ENCODE measurements around the gene FUT7. TPM values are rescaled to one million over a fixed set of nuclear protein-coding genes. Genes with fewer than 3 reads are reported as not detected.

FUT7 gene
- total and polyA plus RNA-seq, 2 of the 13 experiments (the other 11 are each of a cell fraction or from before 2014, with no cell fraction given) = 0.05 TPM; not detected in 1

DNA sequence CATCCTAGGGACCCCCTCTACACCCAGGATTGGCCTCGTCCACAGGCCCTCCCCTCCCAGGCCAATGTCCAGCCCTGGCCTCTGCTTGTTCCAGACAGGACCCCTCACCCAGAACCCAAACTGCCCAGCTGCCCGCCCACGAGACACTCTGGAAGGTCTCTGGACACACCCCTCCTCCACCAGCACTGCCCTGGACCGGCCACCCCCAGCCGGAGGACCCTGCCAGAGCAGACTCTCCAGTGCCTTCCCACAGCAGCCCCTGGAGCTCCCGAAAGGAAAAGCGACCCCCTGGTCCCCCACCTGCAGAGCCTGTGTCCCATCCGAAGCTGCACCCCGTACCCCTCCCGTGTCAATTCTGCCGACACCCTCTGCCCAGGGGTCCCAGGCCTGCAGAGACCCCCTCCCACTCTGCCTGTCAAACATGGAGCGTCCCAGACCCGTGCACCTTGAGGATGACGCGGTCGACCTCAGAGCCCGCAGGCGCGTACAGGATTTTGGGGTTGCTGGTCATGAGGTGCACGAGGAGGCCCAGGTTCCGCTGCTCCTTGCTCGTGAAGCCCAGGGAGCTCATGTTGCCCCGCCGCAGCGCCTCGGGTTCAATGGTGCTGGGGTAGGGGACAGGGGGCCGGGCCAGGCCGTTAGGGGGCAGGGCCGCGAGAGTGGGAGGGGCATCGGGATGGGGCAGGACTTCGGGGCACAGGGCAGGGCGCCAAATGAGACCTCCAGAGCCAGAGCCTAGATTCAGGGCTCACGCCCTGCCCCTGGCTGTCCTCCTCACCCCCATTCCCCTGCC, 11.8 kb downstream of the FUT7 start (continued):
- TF ChIP-seq, protein P1, sequence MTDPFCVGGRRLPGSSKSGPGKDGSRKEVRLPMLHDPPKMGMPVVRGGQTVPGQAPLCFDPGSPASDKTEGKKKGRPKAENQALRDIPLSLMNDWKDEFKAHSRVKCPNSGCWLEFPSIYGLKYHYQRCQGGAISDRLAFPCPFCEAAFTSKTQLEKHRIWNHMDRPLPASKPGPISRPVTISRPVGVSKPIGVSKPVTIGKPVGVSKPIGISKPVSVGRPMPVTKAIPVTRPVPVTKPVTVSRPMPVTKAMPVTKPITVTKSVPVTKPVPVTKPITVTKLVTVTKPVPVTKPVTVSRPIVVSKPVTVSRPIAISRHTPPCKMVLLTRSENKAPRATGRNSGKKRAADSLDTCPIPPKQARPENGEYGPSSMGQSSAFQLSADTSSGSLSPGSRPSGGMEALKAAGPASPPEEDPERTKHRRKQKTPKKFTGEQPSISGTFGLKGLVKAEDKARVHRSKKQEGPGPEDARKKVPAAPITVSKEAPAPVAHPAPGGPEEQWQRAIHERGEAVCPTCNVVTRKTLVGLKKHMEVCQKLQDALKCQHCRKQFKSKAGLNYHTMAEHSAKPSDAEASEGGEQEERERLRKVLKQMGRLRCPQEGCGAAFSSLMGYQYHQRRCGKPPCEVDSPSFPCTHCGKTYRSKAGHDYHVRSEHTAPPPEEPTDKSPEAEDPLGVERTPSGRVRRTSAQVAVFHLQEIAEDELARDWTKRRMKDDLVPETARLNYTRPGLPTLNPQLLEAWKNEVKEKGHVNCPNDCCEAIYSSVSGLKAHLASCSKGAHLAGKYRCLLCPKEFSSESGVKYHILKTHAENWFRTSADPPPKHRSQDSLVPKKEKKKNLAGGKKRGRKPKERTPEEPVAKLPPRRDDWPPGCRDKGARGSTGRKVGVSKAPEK (CRISPR knock-in tag; IDR thresholded peaks at IDR 0.05; ENCODE audit: borderline replicate concordance) = no peak
- TF ChIP-seq ZNF234 (CRISPR knock-in tag; conservative IDR thresholded peaks at IDR 0.05) (no peak), ZNF782 (CRISPR knock-in tag; IDR thresholded peaks at IDR 0.05; ENCODE audit: borderline replicate concordance) (no peak), ZSCAN21 (CRISPR knock-in tag; IDR thresholded peaks at IDR 0.05; ENCODE audit: borderline replicate concordance) (no peak), HHEX (CRISPR knock-in tag; IDR thresholded peaks at IDR 0.05) (no peak), ZNF414 (CRISPR knock-in tag; IDR thresholded peaks at IDR 0.05) (no peak), ZZZ3 (CRISPR knock-in tag; IDR thresholded peaks at IDR 0.05; ENCODE audit: borderline replicate concordance) (no peak), SOX13 (IDR thresholded peaks at IDR 0.05) (no peak), SOX13 (CRISPR knock-in tag; conservative IDR thresholded peaks at IDR 0.05 in 1 of 2, IDR thresholded peaks at IDR 0.05 in 1 of 2) (no peak), HIVEP1 (CRISPR knock-in tag; IDR thresholded peaks at IDR 0.05) (no peak)
- TF ChIP-seq, protein P2, sequence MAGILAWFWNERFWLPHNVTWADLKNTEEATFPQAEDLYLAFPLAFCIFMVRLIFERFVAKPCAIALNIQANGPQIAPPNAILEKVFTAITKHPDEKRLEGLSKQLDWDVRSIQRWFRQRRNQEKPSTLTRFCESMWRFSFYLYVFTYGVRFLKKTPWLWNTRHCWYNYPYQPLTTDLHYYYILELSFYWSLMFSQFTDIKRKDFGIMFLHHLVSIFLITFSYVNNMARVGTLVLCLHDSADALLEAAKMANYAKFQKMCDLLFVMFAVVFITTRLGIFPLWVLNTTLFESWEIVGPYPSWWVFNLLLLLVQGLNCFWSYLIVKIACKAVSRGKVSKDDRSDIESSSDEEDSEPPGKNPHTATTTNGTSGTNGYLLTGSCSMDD (CRISPR knock-in tag; IDR thresholded peaks at IDR 0.05) = no peak
